ENCODE results near the gene MPIG6B. TPM values are rescaled to one million over a fixed set of nuclear protein-coding genes. Genes with fewer than 3 reads are reported as not detected.

Gene MPIG6B
- total and polyA plus RNA-seq, 4 donors = 0.08 to 10.7 (median 0.24) TPM

- Histone ChIP-seq H3K27ac (ENCODE audit: low read depth in 1 of 2, low read length in 2 of 2) (peak overlapping the region; percentile 16 to 51), H3K4me3 (ENCODE audit: low read depth in 1 of 3, low read length in 3 of 3) (peak overlapping the region in 2 of 3 donors; percentile 42 to 59), H3K36me3 (ENCODE audit: control insufficient read depth in 4 of 4, insufficient read depth in 3 of 4, low read depth in 1 of 4, low read length in 3 of 4) (peaks cover 0 to 5% (median 3%) of the 10 kb centered on the region in 4 donors), H3K9me3 (ENCODE audit: control insufficient read depth in 4 of 4, low read length in 3 of 4) (no peaks in the 10 kb centered on the region), H3K4me1 (ENCODE audit: control insufficient read depth in 4 of 4, insufficient read depth in 4 of 4, low read length in 3 of 4) (peaks cover 1 to 22% (median 14%) of the 10 kb centered on the region in 4 donors), H3K27me3 (ENCODE audit: control insufficient read depth in 4 of 4, insufficient read depth in 4 of 4, low read length in 3 of 4) (no peaks in the 10 kb centered on the region), H3K9ac (ENCODE audit: low read depth in 1 of 2, low read length in 2 of 2) (peak overlapping the region; percentile 20 to 49)
- 9% methylated on average over 40 of the region's 40 CpGs for WGBS
- TF ChIP-seq REST (IDR thresholded peaks at IDR 0.05) (no peak), CTCF (IDR thresholded peaks at IDR 0.05; ENCODE audit: low read depth, low read length, missing input control) (peak; percentile 9)
- DNase-seq (ENCODE audit: low spot score) = no peak
Observed at GRCh38 chr6:31681135-31681671, 42.0 kb upstream of the MPIG6B start.

- Histone ChIP-seq H3K27ac (ENCODE audit: low read depth in 1 of 2, low read length in 2 of 2) (peak overlapping the region in 1 of 2 donors; percentile 51), H3K4me1 (ENCODE audit: control insufficient read depth in 4 of 4, insufficient read depth in 4 of 4, low read length in 3 of 4) (peaks cover 1 to 22% (median 14%) of the 10 kb centered on the region in 4 donors), H3K9me3 (ENCODE audit: control insufficient read depth in 4 of 4, low read length in 3 of 4) (no peaks in the 10 kb centered on the region), H3K27me3 (ENCODE audit: control insufficient read depth in 4 of 4, insufficient read depth in 4 of 4, low read length in 3 of 4) (no peaks in the 10 kb centered on the region), H3K36me3 (ENCODE audit: control insufficient read depth in 4 of 4, insufficient read depth in 3 of 4, low read depth in 1 of 4, low read length in 3 of 4) (peaks cover 4 to 29% (median 22%) of the 10 kb centered on the region in 4 donors), H3K9ac (ENCODE audit: low read depth in 1 of 2, low read length in 2 of 2) (no peak overlapping the region), H3K4me3 (ENCODE audit: low read depth in 1 of 3, low read length in 3 of 3) (no peak overlapping the region)
- no peak for TF ChIP-seq FOXA2 (IDR thresholded peaks at IDR 0.05)
- no peak for TF ChIP-seq RXRA (IDR thresholded peaks at IDR 0.05)
- no peak for TF ChIP-seq FOXA1 (IDR thresholded peaks at IDR 0.05)
- TF ChIP-seq MAX (IDR thresholded peaks at IDR 0.05) = no peak
- TF ChIP-seq NR2F2 (IDR thresholded peaks at IDR 0.05) = no peak
- no peak for TF ChIP-seq HNF4A (conservative IDR thresholded peaks at IDR 0.05)
- DNase-seq (ENCODE audit: low spot score) = no peak
- 88% methylated on average over 13 of the region's 13 CpGs for WGBS
Observed at GRCh38 chr6:31683591-31683990, 39.6 kb upstream of the MPIG6B start.

GRCh38 chr6:31686483-31686882 is 36.7 kb upstream of the MPIG6B start:
- Histone ChIP-seq H3K4me1 (ENCODE audit: control insufficient read depth in 4 of 4, insufficient read depth in 4 of 4, low read length in 3 of 4) (peaks cover 0 to 9% (median 6%) of the 10 kb centered on the region in 4 donors), H3K4me3 (ENCODE audit: low read depth in 1 of 3, low read length in 3 of 3) (no peak overlapping the region), H3K27ac (ENCODE audit: low read depth in 1 of 2, low read length in 2 of 2) (no peak overlapping the region), H3K9me3 (ENCODE audit: control insufficient read depth in 4 of 4, low read length in 3 of 4) (no peaks in the 10 kb centered on the region), H3K36me3 (ENCODE audit: control insufficient read depth in 4 of 4, insufficient read depth in 3 of 4, low read depth in 1 of 4, low read length in 3 of 4) (peaks cover 4 to 56% (median 47%) of the 10 kb centered on the region in 4 donors), H3K9ac (ENCODE audit: low read depth in 1 of 2, low read length in 2 of 2) (no peak overlapping the region), H3K27me3 (ENCODE audit: control insufficient read depth in 4 of 4, insufficient read depth in 4 of 4, low read length in 3 of 4) (no peaks in the 10 kb centered on the region)
- TF ChIP-seq ZBTB33 (IDR thresholded peaks at IDR 0.05) (no peak), YY1 (IDR thresholded peaks at IDR 0.05) (no peak), MAX (IDR thresholded peaks at IDR 0.05) (no peak), FOXA1 (IDR thresholded peaks at IDR 0.05) (no peak)
- DNase-seq (ENCODE audit: low spot score) = no peak
- WGBS = 85% methylated on average over 5 of the region's 5 CpGs
